Vagina (tissue), 2 donors: ENCODE measurements around the gene DMRT1. TPM values are rescaled to one million over a fixed set of nuclear protein-coding genes. Genes with fewer than 3 reads are reported as not detected.

Source experiments
- DNase-seq, 2 donors: peaks; one replicate each; pipeline ENCODE4 v3.0.0-alpha.2; 2017; ENCODE audit errors: extremely low spot score in 2 of 2
- H3K27ac ChIP-seq: fragments of 200-600 bp; sonication (generic); one replicate; pipeline ENCODE4 v1.5.1; 2019
- H3K27me3 ChIP-seq: fragments of 200-600 bp; sonication (generic); one replicate; pipeline ENCODE4 v1.5.1; 2019
- H3K36me3 ChIP-seq, 2 donors: fragments of 200-600 bp; sonication (generic); one replicate each; pipeline ENCODE4 v1.5.1; 2017 to 2019
- H3K4me1 ChIP-seq: fragments of 200-600 bp; sonication (generic); one replicate; pipeline ENCODE4 v1.5.1; 2019
- H3K4me3 ChIP-seq, 2 donors: fragments of 200-600 bp; sonication (generic); 1 replicate in 1 of 2; 2 replicates in 1 of 2; pipeline ENCODE4 v1.5.1; 2016 to 2019
- H3K9me3 ChIP-seq: fragments of 200-600 bp; sonication (generic); one replicate; pipeline ENCODE4 v1.5.1; 2019
- CTCF ChIP-seq, 3 experiments: fragments of 450-650 bp in 2 of 3; fragments of 200-600 bp in 1 of 3; sonication (generic) in 1 of 3; IDR thresholded peaks; one replicate each; pipeline ENCODE4 v1.5.1; 2017 to 2019; ENCODE audit warnings: antibody characterized with exemption in 3 of 3, mild to moderate bottlenecking in 2 of 3, moderate library complexity in 2 of 3
- POLR2A ChIP-seq, 2 donors: fragments of 450-650 bp; IDR thresholded peaks; one replicate each; pipeline ENCODE4 v1.6.1; 2017; ENCODE audit warnings: antibody characterized with exemption in 2 of 2, mild to moderate bottlenecking in 2 of 2, moderate library complexity in 2 of 2
- POLR2AphosphoS5 ChIP-seq, 2 donors: sonication (generic); formaldehyde crosslinking; IDR thresholded peaks; one replicate each; pipeline ENCODE4 v1.9.0; 2017; ENCODE audit warnings: antibody characterized with exemption in 2 of 2, mild to moderate bottlenecking in 2 of 2, low read depth in 1 of 2; ENCODE audit not compliant: insufficient read depth in 1 of 2
- intact Hi-C: fragments of 100-400 bp; cut with DNase I; formaldehyde crosslinking; loops from one replicate; pipeline ENCODE4 v1.15.1; 2023
- total RNA-seq: library from RNA; depleted of rRNA; stranded (reverse); fragments of >200 nt; gene quantifications from one replicate; pipeline ENCODE4 v1.2.3, GENCODE V29; 2016

DMRT1 gene
- total RNA-seq, 1 donor from 2014 or later: not detected

- Histone ChIP-seq H3K36me3 (no peaks in the 10 kb centered on the region), H3K27ac (no peak overlapping the region), H3K4me3 (no peak overlapping the region), H3K27me3 (no peaks in the 10 kb centered on the region), H3K9me3 (no peaks in the 10 kb centered on the region), H3K4me1 (no peaks in the 10 kb centered on the region)
- no peak for DNase-seq
- intact Hi-C loops: no loop called here
- TF ChIP-seq POLR2A (IDR thresholded peaks at IDR 0.05): no peak
Observed at GRCh38 chr9:920927-921326, 79.4 kb downstream of the DMRT1 start.

GRCh38 chr9:922171-922570 is 80.7 kb downstream of the DMRT1 start:
- H3K27me3 ChIP-seq: no peaks in the 10 kb centered on the region
- no peaks in the 10 kb centered on the region for H3K4me1 ChIP-seq
- intact Hi-C loops: no loop called here
- H3K36me3 ChIP-seq: no peaks in the 10 kb centered on the region
- H3K9me3 ChIP-seq: no peaks in the 10 kb centered on the region
- H3K27ac ChIP-seq: no peak overlapping the region
- no peak for DNase-seq
- no peak overlapping the region for H3K4me3 ChIP-seq
- no peak for TF ChIP-seq POLR2AphosphoS5 (IDR thresholded peaks at IDR 0.05; ENCODE audit: insufficient read depth in 1 of 2, low read depth in 1 of 2)
- TF ChIP-seq CTCF (IDR thresholded peaks at IDR 0.05): no peak
- no peak for TF ChIP-seq POLR2A (IDR thresholded peaks at IDR 0.05)

- H3K36me3 ChIP-seq: no peaks in the 10 kb centered on the region
- no peaks in the 10 kb centered on the region for H3K9me3 ChIP-seq
- intact Hi-C loops: no loop called here
- DNase-seq: no peak
- TF ChIP-seq POLR2A (IDR thresholded peaks at IDR 0.05) (no peak), CTCF (IDR thresholded peaks at IDR 0.05) (no peak), POLR2AphosphoS5 (IDR thresholded peaks at IDR 0.05; ENCODE audit: insufficient read depth in 1 of 2, low read depth in 1 of 2) (no peak)
- no peak overlapping the region for H3K4me3 ChIP-seq
- H3K27ac ChIP-seq: no peak overlapping the region
- no peaks in the 10 kb centered on the region for H3K4me1 ChIP-seq
- no peaks in the 10 kb centered on the region for H3K27me3 ChIP-seq
Observed at GRCh38 chr9:922731-923130, 81.2 kb downstream of the DMRT1 start.

GRCh38 chr9:926976-927375 is 85.5 kb downstream of the DMRT1 start:
- Histone ChIP-seq H3K36me3 (no peaks in the 10 kb centered on the region), H3K4me1 (no peaks in the 10 kb centered on the region), H3K27me3 (no peaks in the 10 kb centered on the region), H3K27ac (no peak overlapping the region), H3K9me3 (no peaks in the 10 kb centered on the region), H3K4me3 (no peak overlapping the region)
- no peak for TF ChIP-seq CTCF (IDR thresholded peaks at IDR 0.05)
- no peak for TF ChIP-seq POLR2AphosphoS5 (IDR thresholded peaks at IDR 0.05; ENCODE audit: insufficient read depth in 1 of 2, low read depth in 1 of 2)
- TF ChIP-seq POLR2A (IDR thresholded peaks at IDR 0.05): no peak
- no peak for DNase-seq
- intact Hi-C loops: no loop called here

- Histone ChIP-seq H3K36me3 (no peaks in the 10 kb centered on the region), H3K27ac (no peak overlapping the region), H3K4me3 (no peak overlapping the region), H3K9me3 (no peaks in the 10 kb centered on the region), H3K27me3 (no peaks in the 10 kb centered on the region), H3K4me1 (no peaks in the 10 kb centered on the region)
- no peak for DNase-seq
- TF ChIP-seq POLR2A (IDR thresholded peaks at IDR 0.05) (no peak), POLR2AphosphoS5 (IDR thresholded peaks at IDR 0.05; ENCODE audit: insufficient read depth in 1 of 2, low read depth in 1 of 2) (no peak)
- intact Hi-C loops: no loop called here
Observed at GRCh38 chr9:928363-929042, 87.0 kb downstream of the DMRT1 start.

- no peak for TF ChIP-seq CTCF (IDR thresholded peaks at IDR 0.05)
- TF ChIP-seq POLR2AphosphoS5 (IDR thresholded peaks at IDR 0.05; ENCODE audit: insufficient read depth in 1 of 2, low read depth in 1 of 2): no peak
- TF ChIP-seq POLR2A (IDR thresholded peaks at IDR 0.05): no peak
- H3K4me1 ChIP-seq: no peaks in the 10 kb centered on the region
- H3K27ac ChIP-seq: no peak overlapping the region
- no peaks in the 10 kb centered on the region for H3K36me3 ChIP-seq
- H3K9me3 ChIP-seq: no peaks in the 10 kb centered on the region
- DNase-seq: no peak
- H3K4me3 ChIP-seq: no peak overlapping the region
- H3K27me3 ChIP-seq: no peaks in the 10 kb centered on the region
- intact Hi-C loops: loop anchor here (10.0 kb wide), 1 partner anchor 55 kb away; no protein-coding TSS in a partner anchor
Observed at GRCh38 chr9:929719-930118, 88.2 kb downstream of the DMRT1 start.
